ENCODE measurements around the gene KAZN. TPM values are rescaled to one million over a fixed set of nuclear protein-coding genes. Genes with fewer than 3 reads are reported as not detected.

Gene KAZN
- polyA plus RNA-seq, 4 donors: 3.0 to 39.5 (median 4.4) TPM

DNA sequence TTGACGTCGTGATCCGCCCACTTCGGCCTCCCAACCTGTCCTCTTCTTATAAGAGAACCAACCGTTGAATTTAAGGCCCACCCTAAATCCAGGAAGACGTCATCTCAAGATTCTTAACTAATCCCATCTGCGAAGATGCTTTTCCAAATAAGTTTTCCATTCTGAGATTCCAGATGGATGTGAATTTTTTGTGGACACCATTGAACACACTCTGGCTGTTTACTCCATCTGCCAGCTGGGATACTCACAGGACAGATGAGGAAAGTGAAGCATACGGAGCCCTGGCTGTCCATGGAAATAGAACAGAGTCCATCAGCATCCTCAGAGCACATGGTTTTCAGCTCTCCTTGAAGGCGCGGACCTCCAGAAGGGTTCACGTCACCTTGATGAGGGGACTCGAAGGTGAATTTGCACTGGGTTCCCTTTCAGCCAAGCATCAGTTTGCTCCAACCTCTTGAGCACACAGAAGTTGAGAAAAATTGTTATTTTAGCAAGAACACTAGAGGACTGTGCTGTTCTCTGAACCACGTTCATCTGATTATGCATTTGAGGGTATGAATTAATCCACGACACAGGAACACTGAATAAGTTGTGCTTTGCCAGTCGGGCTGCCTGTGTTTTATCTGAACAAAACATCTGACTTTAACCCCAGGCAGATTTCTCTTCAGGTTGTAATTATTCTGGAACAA, 68.6 kb downstream of the KAZN start:
- Histone ChIP-seq H3K9me3 (ENCODE audit: control insufficient read depth in 2 of 2, insufficient read depth in 1 of 2, low read depth in 1 of 2, low read length in 1 of 2) (no peaks in the 10 kb centered on the region), H3K4me3 (ENCODE audit: low read depth in 1 of 3, low read length in 3 of 3) (no peak overlapping the region), H3K4me1 (ENCODE audit: control insufficient read depth in 3 of 3, insufficient read depth in 2 of 3, low read depth in 1 of 3, low read length in 2 of 3) (no peaks in the 10 kb centered on the region), H3K27ac (ENCODE audit: low read depth in 1 of 3, low read length in 2 of 3) (no peak overlapping the region), H3K27me3 (ENCODE audit: control insufficient read depth in 3 of 3, insufficient read depth in 3 of 3, low read length in 3 of 3) (no peaks in the 10 kb centered on the region), H3K36me3 (ENCODE audit: control insufficient read depth in 3 of 3, insufficient read depth in 2 of 3, low read depth in 1 of 3, low read length in 3 of 3) (no peaks in the 10 kb centered on the region)
- FAIRE-seq (no peak), DNase-seq (no peak)
- WGBS, 3 donors: 75 to 90% (median 83%) methylated on average over 15 of the region's 15 CpGs

DNA sequence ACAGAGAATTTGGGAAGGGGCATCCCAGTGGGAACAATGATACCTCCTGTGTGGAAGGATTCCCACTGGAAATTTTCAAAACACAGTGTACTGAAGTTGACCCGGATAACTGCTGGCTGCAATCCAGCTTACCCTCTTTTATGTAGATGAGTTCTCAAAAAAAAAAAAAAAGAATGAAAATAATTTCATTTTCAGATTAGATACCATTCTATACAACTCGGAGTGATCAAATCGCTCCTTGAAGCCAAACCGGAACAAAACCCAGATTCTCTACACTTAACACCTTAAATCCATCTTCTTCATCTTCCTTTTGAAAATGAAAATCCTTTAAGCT, 69.1 kb downstream of the KAZN start:
- H3K4me1 ChIP-seq (ENCODE audit: control insufficient read depth in 3 of 3, insufficient read depth in 2 of 3, low read depth in 1 of 3, low read length in 2 of 3): no peaks in the 10 kb centered on the region
- no peaks in the 10 kb centered on the region for H3K36me3 ChIP-seq (ENCODE audit: control insufficient read depth in 3 of 3, insufficient read depth in 2 of 3, low read depth in 1 of 3, low read length in 3 of 3)
- 63 to 92% (median 79%) methylated on average over 4 of the region's 4 CpGs for WGBS, 3 donors
- FAIRE-seq: no peak
- H3K9me3 ChIP-seq (ENCODE audit: control insufficient read depth in 2 of 2, insufficient read depth in 1 of 2, low read depth in 1 of 2, low read length in 1 of 2): no peaks in the 10 kb centered on the region
- no peak for DNase-seq
- no peak overlapping the region for H3K4me3 ChIP-seq (ENCODE audit: low read depth in 1 of 3, low read length in 3 of 3)
- no peaks in the 10 kb centered on the region for H3K27me3 ChIP-seq (ENCODE audit: control insufficient read depth in 3 of 3, insufficient read depth in 3 of 3, low read length in 3 of 3)
- no peak overlapping the region for H3K27ac ChIP-seq (ENCODE audit: low read depth in 1 of 3, low read length in 2 of 3)

DNA sequence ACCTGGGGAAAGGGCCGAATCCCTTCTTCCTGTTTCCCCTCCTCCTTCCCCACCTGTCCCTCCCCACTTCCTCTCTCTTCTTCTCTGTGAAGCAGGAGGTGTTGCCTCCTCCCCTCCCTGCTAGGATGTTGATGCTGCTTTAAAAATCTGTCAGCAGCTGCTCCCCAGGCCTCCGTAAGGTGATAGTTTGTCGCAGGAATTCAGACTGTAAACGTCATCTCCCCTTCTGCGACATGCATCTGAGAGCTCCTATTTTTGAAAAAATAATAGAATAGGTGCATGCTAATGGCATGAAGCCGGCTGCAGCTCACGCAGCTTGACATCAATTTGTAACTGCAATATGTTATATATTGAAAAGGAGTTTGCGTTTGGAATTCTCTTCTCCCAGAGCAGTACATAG, 70.1 kb downstream of the KAZN start:
- H3K4me1 ChIP-seq (ENCODE audit: control insufficient read depth in 3 of 3, insufficient read depth in 2 of 3, low read depth in 1 of 3, low read length in 2 of 3): no peaks in the 10 kb centered on the region
- H3K36me3 ChIP-seq (ENCODE audit: control insufficient read depth in 3 of 3, insufficient read depth in 2 of 3, low read depth in 1 of 3, low read length in 3 of 3): no peaks in the 10 kb centered on the region
- H3K9me3 ChIP-seq (ENCODE audit: control insufficient read depth in 2 of 2, insufficient read depth in 1 of 2, low read depth in 1 of 2, low read length in 1 of 2): no peaks in the 10 kb centered on the region
- no peak overlapping the region for H3K27ac ChIP-seq (ENCODE audit: low read depth in 1 of 3, low read length in 2 of 3)
- no peaks in the 10 kb centered on the region for H3K27me3 ChIP-seq (ENCODE audit: control insufficient read depth in 3 of 3, insufficient read depth in 3 of 3, low read length in 3 of 3)
- no peak overlapping the region for H3K4me3 ChIP-seq (ENCODE audit: low read depth in 1 of 3, low read length in 3 of 3)
- 83 to 87% (median 85%) methylated on average over 8 of the region's 8 CpGs for WGBS, 3 donors
- DNase-seq: no peak
- FAIRE-seq: no peak

DNA sequence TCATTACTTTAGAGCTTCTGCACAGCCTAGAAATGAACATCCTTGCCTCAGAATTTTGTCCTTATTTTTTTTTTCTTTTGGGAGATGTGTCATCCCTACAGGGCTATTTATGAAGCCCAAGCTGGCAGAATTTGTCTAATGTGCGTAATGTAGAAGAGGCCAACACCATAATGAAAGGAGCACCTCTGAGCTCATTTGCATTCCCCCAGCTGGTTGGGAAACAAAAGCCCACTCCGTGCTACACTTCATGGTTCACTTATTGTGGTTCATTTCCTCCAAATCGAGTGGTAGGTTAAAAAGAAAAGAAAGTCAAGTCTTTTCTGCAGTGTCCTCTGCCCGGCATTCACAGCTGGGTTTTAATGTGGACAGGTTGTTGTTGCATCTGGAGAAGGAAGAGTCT, 73.5 kb downstream of the KAZN start:
- no peaks in the 10 kb centered on the region for H3K36me3 ChIP-seq (ENCODE audit: control insufficient read depth in 3 of 3, insufficient read depth in 2 of 3, low read depth in 1 of 3, low read length in 3 of 3)
- H3K9me3 ChIP-seq (ENCODE audit: control insufficient read depth in 2 of 2, insufficient read depth in 1 of 2, low read depth in 1 of 2, low read length in 1 of 2): peaks cover 0 to 4% of the 10 kb centered on the region in 2 donors
- no peak overlapping the region for H3K4me3 ChIP-seq (ENCODE audit: low read depth in 1 of 3, low read length in 3 of 3)
- H3K27ac ChIP-seq (ENCODE audit: low read depth in 1 of 3, low read length in 2 of 3): no peak overlapping the region
- 72 to 83% (median 81%) methylated on average over 4 of the region's 4 CpGs for WGBS, 3 donors
- DNase-seq (no peak), FAIRE-seq (no peak)
- no peaks in the 10 kb centered on the region for H3K27me3 ChIP-seq (ENCODE audit: control insufficient read depth in 3 of 3, insufficient read depth in 3 of 3, low read length in 3 of 3)
- no peaks in the 10 kb centered on the region for H3K4me1 ChIP-seq (ENCODE audit: control insufficient read depth in 3 of 3, insufficient read depth in 2 of 3, low read depth in 1 of 3, low read length in 2 of 3)

DNA sequence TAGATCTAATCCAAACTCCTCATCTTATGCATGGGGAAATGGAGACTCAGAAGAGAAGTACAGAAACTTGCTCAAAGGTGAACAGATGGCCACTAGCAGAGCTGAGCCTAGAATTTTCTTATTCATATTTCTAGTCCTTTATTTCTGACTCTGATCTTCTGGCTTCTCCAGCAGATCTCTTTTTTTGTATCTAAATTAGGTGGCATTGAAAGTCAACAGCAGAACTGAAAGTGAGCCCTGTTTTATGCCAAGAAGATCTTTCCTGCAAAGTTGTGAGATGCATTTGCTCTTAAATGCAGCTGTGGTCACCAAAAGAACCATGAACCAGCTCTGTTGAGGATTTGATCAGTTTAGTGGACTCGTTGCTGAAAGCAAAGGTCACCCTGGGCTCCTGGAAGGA, 75.5 kb downstream of the KAZN start:
- no peak for FAIRE-seq
- Histone ChIP-seq H3K4me1 (ENCODE audit: control insufficient read depth in 3 of 3, insufficient read depth in 2 of 3, low read depth in 1 of 3, low read length in 2 of 3) (no peaks in the 10 kb centered on the region), H3K27ac (ENCODE audit: low read depth in 1 of 3, low read length in 2 of 3) (no peak overlapping the region), H3K9me3 (ENCODE audit: control insufficient read depth in 2 of 2, insufficient read depth in 1 of 2, low read depth in 1 of 2, low read length in 1 of 2) (peaks cover 0 to 4% of the 10 kb centered on the region in 2 donors), H3K27me3 (ENCODE audit: control insufficient read depth in 3 of 3, insufficient read depth in 3 of 3, low read length in 3 of 3) (no peaks in the 10 kb centered on the region), H3K4me3 (ENCODE audit: low read depth in 1 of 3, low read length in 3 of 3) (no peak overlapping the region), H3K36me3 (ENCODE audit: control insufficient read depth in 3 of 3, insufficient read depth in 2 of 3, low read depth in 1 of 3, low read length in 3 of 3) (no peaks in the 10 kb centered on the region)
- WGBS, 3 donors: 0 to 43% (median 22%) methylated on average over 1 of the region's 1 CpG
- DNase-seq: no peak

DNA sequence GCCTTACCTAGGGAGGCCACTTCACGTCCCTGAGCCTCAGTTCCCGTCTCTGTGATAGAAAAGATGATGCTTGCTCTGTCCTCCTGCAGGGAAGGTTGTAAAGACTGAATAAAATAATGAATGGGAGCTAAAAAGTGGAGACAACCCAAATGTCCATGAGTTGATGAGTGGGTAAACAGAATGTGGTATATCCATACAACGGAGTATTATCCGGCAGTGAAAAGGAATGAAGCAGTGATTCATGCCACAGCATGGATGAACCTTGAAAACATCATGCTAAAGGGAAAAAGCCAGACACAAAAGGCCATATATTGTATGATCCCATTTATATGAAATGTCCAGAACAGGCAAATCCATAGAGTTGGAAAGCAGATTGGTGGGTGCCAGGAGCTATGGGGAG, 77.9 kb downstream of the KAZN start:
- peaks cover 0 to 4% of the 10 kb centered on the region in 2 donors for H3K9me3 ChIP-seq (ENCODE audit: control insufficient read depth in 2 of 2, insufficient read depth in 1 of 2, low read depth in 1 of 2, low read length in 1 of 2)
- no peak for FAIRE-seq
- no peaks in the 10 kb centered on the region for H3K36me3 ChIP-seq (ENCODE audit: control insufficient read depth in 3 of 3, insufficient read depth in 2 of 3, low read depth in 1 of 3, low read length in 3 of 3)
- no peaks in the 10 kb centered on the region for H3K27me3 ChIP-seq (ENCODE audit: control insufficient read depth in 3 of 3, insufficient read depth in 3 of 3, low read length in 3 of 3)
- no peak for DNase-seq
- H3K4me3 ChIP-seq (ENCODE audit: low read depth in 1 of 3, low read length in 3 of 3): no peak overlapping the region
- no peak overlapping the region for H3K27ac ChIP-seq (ENCODE audit: low read depth in 1 of 3, low read length in 2 of 3)
- WGBS, 3 donors: 82 to 93% (median 87%) methylated on average over 4 of the region's 4 CpGs
- H3K4me1 ChIP-seq (ENCODE audit: control insufficient read depth in 3 of 3, insufficient read depth in 2 of 3, low read depth in 1 of 3, low read length in 2 of 3): no peaks in the 10 kb centered on the region

DNA sequence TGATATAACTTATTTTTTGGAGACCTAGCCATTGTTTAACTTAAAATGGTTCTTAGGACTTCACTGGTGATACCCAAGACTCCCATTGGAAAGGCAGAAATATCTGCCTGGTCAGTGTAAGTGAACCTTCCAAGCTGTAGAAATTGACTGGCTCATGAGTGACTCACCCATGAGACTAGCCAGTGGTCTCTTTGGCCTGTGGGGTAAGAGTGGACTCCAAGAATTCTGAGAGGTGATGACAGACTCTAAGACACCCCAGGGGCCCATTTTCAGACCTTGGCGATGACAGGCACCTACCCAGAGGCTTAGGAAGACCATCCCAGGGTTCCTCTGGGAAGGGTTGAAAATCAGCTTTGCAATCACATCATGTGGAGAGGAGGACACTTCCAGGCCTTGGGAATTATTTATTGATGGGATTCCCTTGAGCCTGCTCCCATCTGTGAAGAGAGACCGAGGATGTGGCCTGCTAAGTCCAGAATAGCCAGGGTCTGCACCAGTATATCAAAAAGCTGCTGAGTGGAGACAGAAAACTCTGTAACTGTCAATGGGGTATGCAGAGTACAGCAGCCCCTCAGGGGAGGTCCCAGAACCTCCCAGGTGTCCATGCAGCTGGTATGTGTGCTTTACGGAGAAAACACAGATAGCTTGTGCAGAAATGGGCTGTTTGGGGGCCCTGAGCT, 78.9 kb downstream of the KAZN start:
- no peaks in the 10 kb centered on the region for H3K27me3 ChIP-seq (ENCODE audit: control insufficient read depth in 3 of 3, insufficient read depth in 3 of 3, low read length in 3 of 3)
- WGBS, 3 donors: 90 to 96% (median 90%) methylated on average over 3 of the region's 3 CpGs
- H3K4me1 ChIP-seq (ENCODE audit: control insufficient read depth in 3 of 3, insufficient read depth in 2 of 3, low read depth in 1 of 3, low read length in 2 of 3): no peaks in the 10 kb centered on the region
- no peak overlapping the region for H3K27ac ChIP-seq (ENCODE audit: low read depth in 1 of 3, low read length in 2 of 3)
- no peaks in the 10 kb centered on the region for H3K36me3 ChIP-seq (ENCODE audit: control insufficient read depth in 3 of 3, insufficient read depth in 2 of 3, low read depth in 1 of 3, low read length in 3 of 3)
- DNase-seq (no peak), FAIRE-seq (no peak)
- H3K4me3 ChIP-seq (ENCODE audit: low read depth in 1 of 3, low read length in 3 of 3): no peak overlapping the region
- H3K9me3 ChIP-seq (ENCODE audit: control insufficient read depth in 2 of 2, insufficient read depth in 1 of 2, low read depth in 1 of 2, low read length in 1 of 2): peaks cover 0 to 4% of the 10 kb centered on the region in 2 donors

DNA sequence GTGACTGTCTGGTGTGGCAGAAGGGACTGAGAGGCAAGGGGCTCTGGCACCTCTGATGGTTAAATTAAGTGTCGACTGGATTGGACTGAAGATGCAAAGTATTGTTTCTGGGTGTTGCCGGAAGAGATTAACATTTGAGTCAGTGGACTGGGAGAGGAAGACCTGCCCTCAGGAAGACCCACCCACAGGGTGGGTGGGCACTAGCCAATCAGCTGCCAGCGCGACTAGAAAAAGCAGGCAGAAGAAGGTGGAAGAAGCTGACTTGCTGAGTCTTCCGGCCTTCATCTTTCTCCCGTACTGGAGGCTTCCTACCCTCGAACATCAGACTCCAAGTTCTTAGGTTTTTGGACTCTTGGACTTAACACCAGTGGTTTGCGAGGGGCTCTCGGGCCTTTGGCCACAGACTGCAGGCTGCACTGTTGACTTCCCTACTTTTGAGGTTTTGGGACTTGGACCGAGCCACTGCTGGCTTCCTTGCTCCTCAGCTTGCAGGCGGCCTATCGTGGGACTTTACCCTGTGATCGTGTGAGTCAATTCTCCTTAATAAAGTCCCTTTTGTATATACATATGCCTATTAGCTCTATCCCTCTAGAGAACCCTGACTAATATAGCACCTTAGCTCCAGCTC, 79.6 kb downstream of the KAZN start:
- H3K27ac ChIP-seq (ENCODE audit: low read depth in 1 of 3, low read length in 2 of 3): no peak overlapping the region
- DNase-seq: no peak
- H3K27me3 ChIP-seq (ENCODE audit: control insufficient read depth in 3 of 3, insufficient read depth in 3 of 3, low read length in 3 of 3): no peaks in the 10 kb centered on the region
- peaks cover 0 to 3% (median 0%) of the 10 kb centered on the region in 3 donors for H3K4me1 ChIP-seq (ENCODE audit: control insufficient read depth in 3 of 3, insufficient read depth in 2 of 3, low read depth in 1 of 3, low read length in 2 of 3)
- H3K9me3 ChIP-seq (ENCODE audit: control insufficient read depth in 2 of 2, insufficient read depth in 1 of 2, low read depth in 1 of 2, low read length in 1 of 2): peaks cover 0 to 4% of the 10 kb centered on the region in 2 donors
- 68 to 73% (median 73%) methylated on average over 13 of the region's 13 CpGs for WGBS, 3 donors
- H3K36me3 ChIP-seq (ENCODE audit: control insufficient read depth in 3 of 3, insufficient read depth in 2 of 3, low read depth in 1 of 3, low read length in 3 of 3): no peaks in the 10 kb centered on the region
- FAIRE-seq: no peak
- no peak overlapping the region for H3K4me3 ChIP-seq (ENCODE audit: low read depth in 1 of 3, low read length in 3 of 3)

Measured in small intestine (tissue), 7 donors.